HL-60 (cell line): ENCODE measurements around the gene TTLL8.

Source experiments
- DNase-seq, 2 experiments: peaks; one replicate each; pipeline ENCODE4 v3.0.0-alpha.2; 2010 to 2020; ENCODE audit warnings: low read depth in 1 of 2, low spot score in 1 of 2
- H3K27ac ChIP-seq: fragments of 250-450 bp; sonication (Bioruptor Pico); replicated peaks from 2 replicates; pipeline ENCODE4 v1.5.1; 2020; ENCODE audit warnings: mild to moderate bottlenecking, moderate library complexity
- H3K27me3 ChIP-seq: fragments of 250-450 bp; sonication (Bioruptor Pico); 2 replicates; pipeline ENCODE4 v1.5.1; 2021; ENCODE audit warnings: mild to moderate bottlenecking, moderate library complexity; ENCODE audit not compliant: insufficient read depth, poor library complexity, severe bottlenecking
- H3K4me3 ChIP-seq: replicated peaks from 2 replicates; pipeline ENCODE4 v1.5.1; 2011; ENCODE audit warnings: mild to moderate bottlenecking, control low read depth, low read length; ENCODE audit not compliant: insufficient read depth
- CTCF ChIP-seq: IDR thresholded peaks from one replicate; pipeline ENCODE4 v1.5.1; 2011; ENCODE audit warnings: low read length, control low read depth, inconsistent platforms; ENCODE audit not compliant: insufficient read depth
- GABPA ChIP-seq: IDR thresholded peaks from 2 replicates; pipeline ENCODE4 v1.6.1; 2012; ENCODE audit warnings: low read depth
- POLR2AphosphoS5 ChIP-seq: IDR thresholded peaks from 2 replicates; pipeline ENCODE4 v1.6.1; 2012; ENCODE audit warnings: low read depth
- REST ChIP-seq: IDR thresholded peaks from 2 replicates; pipeline ENCODE4 v1.6.1; 2012; ENCODE audit warnings: low read depth; ENCODE audit not compliant: insufficient replicate concordance
- SPI1 ChIP-seq: IDR thresholded peaks from 2 replicates; pipeline ENCODE4 v1.6.1; 2012; ENCODE audit warnings: low read depth, mild to moderate bottlenecking, borderline replicate concordance

TTLL8 gene

GRCh38 chr22:50032941-50033601 lies 25.0 kb downstream of the TTLL8 start:
- TF ChIP-seq GABPA, result no peak
- TF ChIP-seq REST, result no peak
- TF ChIP-seq SPI1, result no peak
- TF ChIP-seq CTCF, result no peak
- TF ChIP-seq POLR2AphosphoS5, result no peak
- peaks cover 32% of the 10 kb centered on the region for H3K27me3 ChIP-seq
- no peak overlapping the region for H3K4me3 ChIP-seq

GRCh38 chr22:50032109-50032871 lies 25.8 kb downstream of the TTLL8 start:
- no peak for DNase-seq
- no peak overlapping the region for H3K27ac ChIP-seq
- TF ChIP-seq POLR2AphosphoS5, result no peak
- TF ChIP-seq SPI1, result no peak
- TF ChIP-seq CTCF, result no peak
- TF ChIP-seq GABPA, result no peak
- no peak for TF ChIP-seq REST
- H3K27me3 ChIP-seq, result peaks cover 32% of the 10 kb centered on the region
- H3K4me3 ChIP-seq, result no peak overlapping the region

More at GRCh38 chr22:50032941-50033601, 25.0 kb downstream of the TTLL8 start:
- no peak overlapping the region for H3K27ac ChIP-seq
- DNase-seq, result no peak

- no peak for DNase-seq
- TF ChIP-seq REST (peak; percentile 47), POLR2AphosphoS5 (no peak)
- peaks cover 32% of the 10 kb centered on the region for H3K27me3 ChIP-seq
- H3K27ac ChIP-seq, result no peak overlapping the region
- H3K4me3 ChIP-seq, result no peak overlapping the region
Measured at GRCh38 chr22:50031189-50032091, 26.7 kb downstream of the TTLL8 start.
